Activated T-helper 17 cell treated with anti-CD3 and anti-CD28 coated beads, Interleukin-2, amount 50 U/mL, for 72 hours (primary cell): ENCODE measurements around the gene KRTAP20-3. TPM values are rescaled to one million over a fixed set of nuclear protein-coding genes. Genes with fewer than 3 reads are reported as not detected.

Experiments used
- ATAC-seq: fragments of 150-1000 bp; cut with Tn5 transposase; replicated peaks from 2 replicates; pipeline ENCODE4 v1.10.0; 2021; ENCODE audit warnings: mild to moderate bottlenecking, moderate library complexity
- H3K27ac Mint-ChIP-seq: one replicate; pipeline ENCODE4 v1.8.0; 2022; ENCODE audit warnings: mixed read lengths
- H3K27me3 Mint-ChIP-seq: one replicate; pipeline ENCODE4 v1.8.0; 2022; ENCODE audit warnings: mixed read lengths
- H3K36me3 Mint-ChIP-seq: one replicate; pipeline ENCODE4 v1.8.0; 2022; ENCODE audit warnings: low read depth, mild to moderate bottlenecking, mixed read lengths
- H3K4me1 Mint-ChIP-seq: one replicate; pipeline ENCODE4 v1.8.0; 2022; ENCODE audit warnings: mixed read lengths
- H3K4me3 Mint-ChIP-seq: one replicate; pipeline ENCODE4 v1.8.0; 2022; ENCODE audit warnings: mild to moderate bottlenecking, mixed read lengths
- H3K9me3 Mint-ChIP-seq: one replicate; pipeline ENCODE4 v1.8.0; 2022; ENCODE audit warnings: mixed read lengths
- total RNA-seq, 2 donors: library from RNA; stranded (reverse); gene quantifications; one replicate each; pipeline ENCODE4 v1.2.3, GENCODE V29; 2022

The KRTAP20-3 gene
- total RNA-seq, 2 donors from 2014 or later = not detected

DNA sequence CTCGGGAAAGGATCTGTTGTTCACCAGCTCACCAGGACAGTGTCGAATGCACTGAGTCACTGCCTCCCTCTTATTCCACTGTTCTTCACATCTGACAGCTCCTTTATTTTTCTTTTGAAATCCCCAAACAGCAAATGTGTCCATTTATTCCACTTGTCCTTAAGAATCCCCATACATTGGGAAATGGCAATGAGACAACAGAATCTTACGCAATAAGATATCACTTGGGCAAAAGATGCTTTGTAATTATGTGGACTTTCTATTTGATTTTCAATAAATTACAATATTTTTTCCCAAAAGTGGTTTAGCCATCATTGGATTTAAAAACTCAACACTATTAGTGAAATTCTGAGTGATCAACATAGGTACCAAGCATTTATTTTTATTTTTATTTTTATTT is 4.0 kb upstream of the KRTAP20-3 start:
- no peaks in the 10 kb centered on the region for H3K36me3 Mint-ChIP-seq
- no peak overlapping the region for H3K4me3 Mint-ChIP-seq
- H3K27me3 Mint-ChIP-seq = no peaks in the 10 kb centered on the region
- ATAC-seq = no peak
- H3K27ac Mint-ChIP-seq = no peak overlapping the region
- H3K9me3 Mint-ChIP-seq = no peaks in the 10 kb centered on the region
- H3K4me1 Mint-ChIP-seq = no peaks in the 10 kb centered on the region

DNA sequence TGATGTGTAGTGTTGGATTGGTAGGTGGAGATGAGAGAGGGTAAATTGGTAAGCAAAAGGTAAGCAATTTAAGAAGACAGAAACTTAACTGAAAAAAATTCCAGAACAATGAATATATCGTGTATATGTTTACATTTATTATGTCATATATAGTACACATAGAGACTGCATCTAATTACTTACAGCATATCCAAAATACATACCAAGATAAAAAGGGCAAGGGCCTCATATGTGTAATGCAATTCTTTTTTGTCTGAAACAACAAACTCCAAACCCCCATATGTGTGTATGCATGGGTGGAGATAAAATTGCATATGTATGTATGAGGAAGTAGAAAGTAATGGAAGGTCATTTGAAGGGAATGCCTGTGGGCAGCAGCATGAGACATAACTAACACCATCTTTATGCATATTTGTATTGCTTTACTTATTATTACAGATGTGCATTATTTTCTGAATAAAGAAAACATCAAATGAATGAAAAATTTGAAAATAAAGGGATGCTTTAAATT is 4.3 kb downstream of the KRTAP20-3 start:
- Mint-ChIP-seq H3K27ac (no peak overlapping the region), H3K4me3 (no peak overlapping the region), H3K9me3 (peaks cover 4% of the 10 kb centered on the region), H3K27me3 (peaks cover 13% of the 10 kb centered on the region), H3K4me1 (no peaks in the 10 kb centered on the region), H3K36me3 (no peaks in the 10 kb centered on the region)
- no peak for ATAC-seq

DNA sequence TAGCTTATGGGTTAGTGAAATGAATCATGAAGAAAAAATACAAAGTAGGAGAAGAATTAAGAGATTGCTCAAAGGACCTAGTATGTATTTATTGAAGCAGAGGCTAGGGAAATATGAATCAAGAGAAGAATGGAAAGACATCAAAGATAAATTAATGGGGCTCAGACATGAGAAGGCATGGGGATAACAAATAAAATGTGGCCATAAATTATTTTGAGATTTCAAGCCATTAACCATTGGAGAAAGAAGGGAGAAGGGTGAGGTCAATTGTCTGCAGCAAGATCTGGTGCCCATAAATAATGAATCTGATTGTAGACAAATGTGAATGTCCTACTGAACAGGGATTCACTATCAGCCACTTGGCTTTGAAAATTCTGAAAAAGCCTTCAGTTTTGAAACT is 10.2 kb downstream of the KRTAP20-3 start:
- peaks cover 6% of the 10 kb centered on the region for H3K27me3 Mint-ChIP-seq
- no peak overlapping the region for H3K27ac Mint-ChIP-seq
- no peaks in the 10 kb centered on the region for H3K36me3 Mint-ChIP-seq
- no peaks in the 10 kb centered on the region for H3K4me1 Mint-ChIP-seq
- no peak for ATAC-seq
- no peak overlapping the region for H3K4me3 Mint-ChIP-seq
- H3K9me3 Mint-ChIP-seq = no peaks in the 10 kb centered on the region

DNA sequence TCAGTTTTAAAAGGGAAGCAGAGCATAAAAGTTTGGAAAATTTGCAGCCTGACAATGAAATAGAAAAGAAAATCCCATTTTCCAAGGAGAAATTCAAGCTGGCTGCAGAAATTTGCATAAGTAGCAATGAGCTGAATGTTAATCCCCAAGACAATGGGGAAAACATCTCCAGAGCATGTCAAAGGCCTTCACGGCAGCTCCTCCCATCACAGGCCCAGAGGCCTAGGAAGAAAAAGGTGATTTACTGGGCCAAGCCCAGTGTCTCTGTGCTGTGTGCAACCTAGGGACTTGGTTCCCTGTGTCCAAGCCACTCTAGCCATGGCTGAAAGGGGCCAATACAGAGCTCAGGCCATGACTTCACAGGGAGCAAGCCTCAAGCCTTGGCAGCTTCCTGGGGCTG is 26.1 kb downstream of the KRTAP20-3 start:
- H3K27me3 Mint-ChIP-seq = peaks cover 6% of the 10 kb centered on the region
- H3K27ac Mint-ChIP-seq = no peak overlapping the region
- no peaks in the 10 kb centered on the region for H3K36me3 Mint-ChIP-seq
- peaks cover 7% of the 10 kb centered on the region for H3K9me3 Mint-ChIP-seq
- ATAC-seq = no peak
- no peak overlapping the region for H3K4me3 Mint-ChIP-seq
- H3K4me1 Mint-ChIP-seq = no peaks in the 10 kb centered on the region

DNA sequence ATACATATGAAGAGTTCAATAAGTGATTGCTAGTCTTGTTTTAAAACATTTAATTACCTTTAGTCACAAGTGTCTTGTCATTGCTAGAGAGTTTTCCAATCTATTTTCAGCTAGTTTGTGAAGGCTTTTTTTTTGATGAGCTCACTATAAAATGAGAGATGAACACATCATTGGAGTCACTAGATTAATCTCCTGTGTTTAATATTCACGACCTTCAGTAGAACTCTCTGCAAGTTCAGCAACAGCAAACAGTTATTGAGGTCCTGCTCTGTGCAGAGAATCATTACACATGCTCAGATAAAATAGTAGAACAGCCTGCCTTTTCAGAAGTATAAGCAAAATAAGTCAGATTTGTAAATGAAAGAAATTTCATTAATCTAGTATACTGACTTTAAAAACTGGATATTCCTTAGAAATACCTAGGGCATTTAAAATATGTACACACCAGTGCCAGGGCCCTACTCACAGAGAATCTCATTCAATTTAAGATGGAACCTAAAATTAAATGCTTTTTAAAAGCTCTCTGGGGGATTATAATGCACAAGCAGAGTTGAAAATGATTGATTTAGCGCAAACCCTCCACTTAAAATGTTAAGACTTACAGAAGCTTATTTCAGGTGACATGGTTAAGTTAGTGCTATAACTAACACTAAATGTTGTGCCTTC is 30.5 kb downstream of the KRTAP20-3 start:
- no peak overlapping the region for H3K4me3 Mint-ChIP-seq
- H3K9me3 Mint-ChIP-seq = peaks cover 6% of the 10 kb centered on the region
- no peaks in the 10 kb centered on the region for H3K36me3 Mint-ChIP-seq
- H3K4me1 Mint-ChIP-seq = no peaks in the 10 kb centered on the region
- H3K27ac Mint-ChIP-seq = no peak overlapping the region
- peaks cover 8% of the 10 kb centered on the region for H3K27me3 Mint-ChIP-seq
- no peak for ATAC-seq

DNA sequence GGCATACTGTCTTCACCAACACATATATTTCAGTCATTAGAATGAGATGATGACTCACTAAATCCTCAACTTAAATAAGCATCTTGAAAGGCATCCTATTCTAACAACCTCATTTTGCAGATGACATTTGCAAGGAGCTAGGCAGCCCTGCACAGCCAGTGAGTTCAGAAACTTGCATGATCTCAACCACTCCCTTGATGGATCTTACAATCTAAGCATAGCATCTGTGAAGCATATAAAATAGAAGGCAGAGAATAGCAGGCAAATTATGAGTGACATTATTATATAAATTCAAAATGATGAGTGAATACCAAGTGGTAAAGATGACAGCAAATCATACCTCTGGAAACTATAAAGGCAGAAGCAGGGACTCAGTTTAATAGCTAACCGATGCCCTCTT is 31.6 kb downstream of the KRTAP20-3 start:
- ATAC-seq = no peak
- H3K36me3 Mint-ChIP-seq = no peaks in the 10 kb centered on the region
- peaks cover 4% of the 10 kb centered on the region for H3K27me3 Mint-ChIP-seq
- H3K27ac Mint-ChIP-seq = no peak overlapping the region
- H3K4me1 Mint-ChIP-seq = no peaks in the 10 kb centered on the region
- H3K4me3 Mint-ChIP-seq = no peak overlapping the region
- H3K9me3 Mint-ChIP-seq = peaks cover 3% of the 10 kb centered on the region

DNA sequence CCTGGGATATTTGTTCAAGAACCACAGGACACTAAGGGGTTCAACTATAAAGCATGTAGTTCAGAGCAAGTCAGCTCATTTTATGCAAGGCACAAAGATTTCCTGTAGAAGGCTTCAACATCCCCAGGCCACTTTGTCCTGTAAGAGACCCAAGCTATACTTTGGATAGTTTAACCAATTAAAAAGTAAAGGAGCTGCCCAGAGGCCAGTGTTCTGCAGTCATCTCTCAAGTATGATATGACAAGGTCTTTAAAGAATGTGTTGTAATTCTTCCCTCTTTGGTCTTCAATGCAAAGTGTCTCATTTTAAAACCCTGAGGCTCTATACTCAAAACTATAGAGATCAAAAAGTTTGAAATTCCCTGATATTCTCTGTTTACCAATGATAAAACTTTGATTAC is 34.1 kb downstream of the KRTAP20-3 start:
- Mint-ChIP-seq H3K9me3 (no peaks in the 10 kb centered on the region), H3K27me3 (peaks cover 4% of the 10 kb centered on the region), H3K4me1 (no peaks in the 10 kb centered on the region), H3K36me3 (no peaks in the 10 kb centered on the region), H3K27ac (no peak overlapping the region), H3K4me3 (no peak overlapping the region)
- no peak for ATAC-seq

DNA sequence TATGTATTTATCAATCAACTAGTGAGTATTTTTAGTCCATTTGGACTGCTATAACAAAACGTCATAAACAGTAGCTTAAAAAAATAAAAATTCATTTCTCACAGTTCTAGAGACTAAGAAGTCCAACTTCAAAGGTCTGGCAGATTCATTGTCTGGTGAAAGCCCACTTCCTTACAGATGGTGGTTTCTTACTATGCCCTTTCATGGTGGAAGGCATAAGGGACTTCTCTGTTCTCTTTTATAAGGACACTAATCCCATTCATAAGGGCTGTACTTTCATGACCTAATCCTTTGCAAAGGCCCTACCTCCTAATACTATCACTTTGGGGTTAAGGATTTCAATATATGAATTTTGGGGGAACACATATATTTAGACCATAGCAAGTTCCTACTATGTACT is 37.9 kb downstream of the KRTAP20-3 start:
- no peak overlapping the region for H3K4me3 Mint-ChIP-seq
- no peaks in the 10 kb centered on the region for H3K36me3 Mint-ChIP-seq
- H3K27me3 Mint-ChIP-seq = no peaks in the 10 kb centered on the region

DNA sequence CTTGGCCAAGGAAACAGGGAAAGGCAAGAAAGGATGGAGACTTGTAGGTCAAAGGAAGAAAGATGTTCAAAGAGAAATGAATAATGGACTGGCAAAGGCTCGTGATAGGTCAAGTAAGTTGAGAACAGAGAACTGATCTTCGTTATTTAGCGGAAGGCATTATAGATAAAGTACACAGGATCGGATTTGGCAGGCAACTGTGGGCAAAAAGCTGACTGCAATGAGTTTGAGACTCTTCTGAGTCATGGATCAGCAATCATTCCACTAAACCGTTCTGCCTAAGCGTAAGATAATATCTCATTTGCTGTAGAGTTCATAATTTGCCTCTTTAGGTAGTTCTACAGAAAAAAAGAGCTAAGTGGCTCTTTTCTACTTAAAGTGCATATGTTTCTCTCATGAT is 41.8 kb downstream of the KRTAP20-3 start:
- ATAC-seq = no peak
- H3K4me3 Mint-ChIP-seq = no peak overlapping the region
- no peaks in the 10 kb centered on the region for H3K27me3 Mint-ChIP-seq
- H3K9me3 Mint-ChIP-seq = no peaks in the 10 kb centered on the region
- no peaks in the 10 kb centered on the region for H3K4me1 Mint-ChIP-seq
- no peaks in the 10 kb centered on the region for H3K36me3 Mint-ChIP-seq
- no peak overlapping the region for H3K27ac Mint-ChIP-seq

More for the DNA sequence above, 37.9 kb downstream of the KRTAP20-3 start:
- no peak overlapping the region for H3K27ac Mint-ChIP-seq
- no peaks in the 10 kb centered on the region for H3K9me3 Mint-ChIP-seq
- H3K4me1 Mint-ChIP-seq = no peaks in the 10 kb centered on the region
- no peak for ATAC-seq

DNA sequence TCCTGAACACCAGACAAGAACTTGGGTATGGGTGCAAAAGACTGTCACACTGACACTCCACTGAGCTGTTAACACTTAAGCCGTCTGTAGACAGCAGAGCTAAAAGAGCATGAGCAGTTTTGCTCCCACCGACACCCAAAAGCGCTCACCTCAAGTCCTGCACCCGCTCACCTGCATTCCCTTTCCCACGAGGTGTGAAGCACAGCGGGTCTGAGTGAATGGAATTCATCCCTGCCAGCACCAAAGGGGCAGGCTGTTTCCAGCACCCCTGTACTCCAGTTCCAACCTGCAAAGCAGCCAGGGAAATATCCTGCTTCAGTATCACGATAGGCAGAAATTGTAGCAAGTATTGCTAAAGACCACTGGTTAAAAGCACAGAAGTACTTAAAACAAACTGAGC is 47.2 kb downstream of the KRTAP20-3 start:
- Mint-ChIP-seq H3K9me3 (peaks cover 4% of the 10 kb centered on the region), H3K27me3 (no peaks in the 10 kb centered on the region), H3K36me3 (no peaks in the 10 kb centered on the region), H3K4me3 (no peak overlapping the region), H3K4me1 (no peaks in the 10 kb centered on the region), H3K27ac (no peak overlapping the region)
- no peak for ATAC-seq

Other genes starting within 250 kb of the KRTAP20-3 start
- not detected for gene KRTAP13-1, start 246.8 kb upstream of the KRTAP20-3 start, total RNA-seq
- gene KRTAP13-3, start 216.9 kb upstream of the KRTAP20-3 start, total RNA-seq = not detected
- not detected for gene KRTAP13-4, start 212.6 kb upstream of the KRTAP20-3 start, total RNA-seq
- gene KRTAP15-1, start 202.6 kb upstream of the KRTAP20-3 start, total RNA-seq = not detected
- gene KRTAP19-1, start 162.5 kb upstream of the KRTAP20-3 start, total RNA-seq = not detected
- gene KRTAP19-2, start 155.4 kb upstream of the KRTAP20-3 start, total RNA-seq = not detected
- gene KRTAP19-3, start 150.9 kb upstream of the KRTAP20-3 start, total RNA-seq = not detected
- not detected for gene KRTAP19-4, start 145.7 kb upstream of the KRTAP20-3 start, total RNA-seq
- not detected for gene KRTAP19-5, start 140.7 kb upstream of the KRTAP20-3 start, total RNA-seq
- not detected for gene KRTAP19-6, start 101.0 kb upstream of the KRTAP20-3 start, total RNA-seq
- gene KRTAP19-7, start 81.5 kb upstream of the KRTAP20-3 start, total RNA-seq = not detected
- not detected for gene KRTAP22-2, start 52.5 kb upstream of the KRTAP20-3 start, total RNA-seq
- gene KRTAP6-3, start 50.4 kb upstream of the KRTAP20-3 start, total RNA-seq = not detected
- not detected for gene KRTAP6-2, start 44.0 kb upstream of the KRTAP20-3 start, total RNA-seq
- gene KRTAP22-1, start 41.8 kb upstream of the KRTAP20-3 start, total RNA-seq = not detected
- gene KRTAP6-1, start 28.9 kb upstream of the KRTAP20-3 start, total RNA-seq = not detected
- gene KRTAP20-1, start 26.4 kb upstream of the KRTAP20-3 start, total RNA-seq = not detected
- not detected for gene KRTAP20-4, start 22.2 kb upstream of the KRTAP20-3 start, total RNA-seq
- gene KRTAP20-2, start 7.7 kb upstream of the KRTAP20-3 start, total RNA-seq = not detected
- not detected for gene KRTAP21-3, start 75.9 kb downstream of the KRTAP20-3 start, total RNA-seq
- not detected for gene KRTAP21-2, start 104.4 kb downstream of the KRTAP20-3 start, total RNA-seq
- gene KRTAP21-1, start 112.6 kb downstream of the KRTAP20-3 start, total RNA-seq = not detected
- not detected for gene KRTAP8-1, start 170.4 kb downstream of the KRTAP20-3 start, total RNA-seq
- not detected for gene KRTAP7-1, start 186.9 kb downstream of the KRTAP20-3 start, total RNA-seq
- not detected for gene KRTAP11-1, start 238.7 kb downstream of the KRTAP20-3 start, total RNA-seq